HepG2 (cell line): ENCODE data around the gene MEF2B. TPM values are rescaled to one million over a fixed set of nuclear protein-coding genes. Genes with fewer than 3 reads are reported as not detected.

ENCODE experiments used
- ARID2 ChIP-seq: sonication (generic); formaldehyde crosslinking; IDR thresholded peaks from 2 replicates; pipeline ENCODE4 v1.8.1; 2022; ENCODE audit warnings: mild to moderate bottlenecking, missing genetic modification reagents, borderline replicate concordance
- ATM ChIP-seq: fragments of 450-650 bp; IDR thresholded peaks from 2 replicates; pipeline ENCODE4 v1.7.1; 2017; ENCODE audit warnings: mild to moderate bottlenecking, borderline replicate concordance
- BCLAF1 ChIP-seq: fragments of 450-650 bp; IDR thresholded peaks from 2 replicates; pipeline ENCODE4 v1.6.1; 2017; ENCODE audit warnings: mild to moderate bottlenecking
- DDIT3 ChIP-seq: sonication (generic); formaldehyde crosslinking; IDR thresholded peaks from 2 replicates; pipeline ENCODE4 v1.4.0; 2020; ENCODE audit warnings: mild to moderate bottlenecking, missing genetic modification reagents
- DNMT1 ChIP-seq: sonication (generic); formaldehyde crosslinking; IDR thresholded peaks from 2 replicates; pipeline ENCODE4 v1.5.1; 2020; ENCODE audit warnings: mild to moderate bottlenecking, missing genetic modification reagents
- DRAP1 ChIP-seq: IDR thresholded peaks from 2 replicates; pipeline ENCODE4 v1.6.1; 2016; ENCODE audit warnings: missing genetic modification reagents, missing compliant biosample characterization
- IKZF1 ChIP-seq: fragments of 450-650 bp; IDR thresholded peaks from 2 replicates; pipeline ENCODE4 v1.7.1; 2016
- PHF21A ChIP-seq: sonication (generic); formaldehyde crosslinking; IDR thresholded peaks from 2 replicates; pipeline ENCODE4 v1.5.0; 2020; ENCODE audit warnings: mild to moderate bottlenecking, missing genetic modification reagents
- POLR2A ChIP-seq, 2 experiments: IDR thresholded peaks; 2 replicates each; pipeline ENCODE4 v1.6.1; 2011; ENCODE audit warnings: low read depth in 2 of 2, low read length in 2 of 2, mild to moderate bottlenecking in 1 of 2, moderate library complexity in 1 of 2; ENCODE audit not compliant: insufficient read depth in 1 of 2
- PTBP1 ChIP-seq: fragments of 200-400 bp; formaldehyde crosslinking; IDR thresholded peaks from 2 replicates; pipeline ENCODE4 v1.6.1; 2018; ENCODE audit warnings: low read length, low read depth; ENCODE audit not compliant: poor library complexity, severe bottlenecking
- SMARCC2 ChIP-seq: fragments of 450-650 bp; IDR thresholded peaks from 2 replicates; pipeline ENCODE4 v1.6.1; 2017; ENCODE audit warnings: antibody characterized with exemption, mild to moderate bottlenecking
- SYNCRIP ChIP-seq: fragments of 200-400 bp; formaldehyde crosslinking; IDR thresholded peaks from 2 replicates; pipeline ENCODE4 v1.6.1; 2018; ENCODE audit warnings: mild to moderate bottlenecking, low read depth, low read length; ENCODE audit not compliant: insufficient read depth
- TBP ChIP-seq: sonication (generic); formaldehyde crosslinking; IDR thresholded peaks from 2 replicates; pipeline ENCODE4 v1.5.0; 2020; ENCODE audit warnings: missing genetic modification reagents
- TOE1 ChIP-seq: sonication (generic); formaldehyde crosslinking; IDR thresholded peaks from 2 replicates; pipeline ENCODE4 v1.4.0; 2020; ENCODE audit warnings: mild to moderate bottlenecking, missing genetic modification reagents
- XRCC5 ChIP-seq: fragments of 200-400 bp; formaldehyde crosslinking; optimal IDR thresholded peaks from 2 replicates; pipeline ENCODE3; 2017; ENCODE audit warnings: mild to moderate bottlenecking, low read length
- ZNF12 ChIP-seq: sonication (generic); formaldehyde crosslinking; IDR thresholded peaks from 2 replicates; pipeline ENCODE4 v1.5.0; 2020; ENCODE audit warnings: missing genetic modification reagents
- ZNF280D ChIP-seq: sonication (generic); formaldehyde crosslinking; IDR thresholded peaks from 2 replicates; pipeline ENCODE4 v1.5.1; 2020; ENCODE audit warnings: mild to moderate bottlenecking, missing genetic modification reagents
- ZNF496 ChIP-seq: sonication (generic); formaldehyde crosslinking; IDR thresholded peaks from 2 replicates; pipeline ENCODE4 v1.8.1; 2023; ENCODE audit warnings: mild to moderate bottlenecking, moderate library complexity, missing genetic modification reagents; ENCODE audit not compliant: insufficient replicate concordance
- ZNF639 ChIP-seq: conservative IDR thresholded peaks from 2 replicates; pipeline ENCODE4 v1.6.1; 2018; ENCODE audit warnings: missing genetic modification reagents
- ZNF782 ChIP-seq: sonication (generic); formaldehyde crosslinking; IDR thresholded peaks from 2 replicates; pipeline ENCODE4 v1.4.0; 2020; ENCODE audit warnings: missing genetic modification reagents, mild to moderate bottlenecking, borderline replicate concordance
- polyA plus RNA-seq, 8 experiments: library from polyadenylated mRNA; depleted of rRNA in 3 of 8; stranded (reverse) in 7 of 8; unstranded in 1 of 8; fragments of >200 nt; fragmentation: Illumina TruSeq in 4 of 8; extraction: Trizol in 4 of 8; gene quantifications; 2 replicates each; pipeline versions ENCODE4 v1.2.1 to v1.2.3, GENCODE V29; 2011 to 2016; ENCODE audit warnings: low read depth in 4 of 8, missing spikeins in 1 of 8, mixed read lengths in 1 of 8; ENCODE audit not compliant: insufficient read depth in 1 of 8
- total RNA-seq, 5 experiments: library from RNA; depleted of rRNA; stranded (reverse); fragments of >200 nt; fragmentation: Illumina TruSeq; extraction: Trizol; gene quantifications; 2 replicates each; pipeline ENCODE4 v1.2.3, GENCODE V29; 2016; ENCODE audit warnings: low read depth in 1 of 5

The MEF2B gene
- total and polyA plus RNA-seq, 2 of the 13 experiments (the other 11 are each of a cell fraction or from before 2014, with no cell fraction given): 1.2 to 1.7 TPM

- no peak for TF ChIP-seq BCLAF1
- no peak for TF ChIP-seq ATM
- TF ChIP-seq DDIT3: no peak
- TF ChIP-seq ARID2 (CRISPR knock-in tag): 0 out of 2 replicates have a peak, but pooled peaks have one; percentile 75
- TF ChIP-seq PHF21A (CRISPR knock-in tag): peak; percentile 97
- TF ChIP-seq TBP (CRISPR knock-in tag): no peak
- 0 out of 2 replicates have a peak, but pooled peaks have one; percentile 86 for TF ChIP-seq DNMT1
- TF ChIP-seq ZNF496 (CRISPR knock-in tag): no peak
- TF ChIP-seq SYNCRIP: no peak
- peak; percentile 75 for TF ChIP-seq ZNF280D (CRISPR knock-in tag)
- TF ChIP-seq ZNF782: no peak; the same call in 1 of the 2 replicates
- no peak for TF ChIP-seq DRAP1 (CRISPR knock-in tag)
- no peak for TF ChIP-seq SMARCC2
- peak; percentile 14 to 21; a peak in 1 of 4 replicates for TF ChIP-seq POLR2A (IDR thresholded peaks at IDR 0.05; ENCODE audit: insufficient read depth in 1 of 2, low read depth in 2 of 2, low read length in 2 of 2)
- no peak for TF ChIP-seq IKZF1
- TF ChIP-seq TOE1 (CRISPR knock-in tag): no peak
- TF ChIP-seq ZNF12 (CRISPR knock-in tag): peak; percentile 12; the same call in 1 of the 2 replicates
- TF ChIP-seq XRCC5: peak; percentile 80
- no peak for TF ChIP-seq PTBP1
- peak; percentile 53; the same call in 1 of the 2 replicates for TF ChIP-seq ZNF639 (CRISPR knock-in tag)
Measured at GRCh38 chr19:19096641-19097627, 73.1 kb downstream of the MEF2B start (continued).
